HG03108 (cell line): Measurements from ENCODE around the gene SFMBT1.

Source experiments
- ATAC-seq: cut with Tn5 transposase; IDR thresholded peaks from one replicate; pipeline ENCODE4 v1.9.1; 2021; ENCODE audit warnings: moderate library complexity; ENCODE audit not compliant: unreplicated experiment

The SFMBT1 gene

DNA sequence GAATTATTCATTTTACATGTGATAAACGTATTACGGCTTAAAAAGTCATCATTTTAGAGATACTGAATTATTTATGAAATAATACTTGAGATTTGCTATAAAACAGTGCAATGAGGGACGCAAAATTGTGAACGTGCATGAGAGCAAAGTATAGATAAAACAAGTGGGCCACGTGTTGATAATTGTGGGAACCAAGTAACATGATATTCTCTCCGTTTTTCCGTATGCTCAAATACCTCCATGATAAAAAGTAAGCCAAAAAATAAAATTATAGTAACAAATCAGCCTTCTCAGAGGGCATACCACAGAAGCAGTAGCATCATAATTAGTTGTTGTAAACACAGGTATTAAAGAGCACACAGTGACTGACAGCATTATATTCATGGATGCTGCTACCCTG lies 42.6 kb downstream of the SFMBT1 start:
- no peak for ATAC-seq

DNA sequence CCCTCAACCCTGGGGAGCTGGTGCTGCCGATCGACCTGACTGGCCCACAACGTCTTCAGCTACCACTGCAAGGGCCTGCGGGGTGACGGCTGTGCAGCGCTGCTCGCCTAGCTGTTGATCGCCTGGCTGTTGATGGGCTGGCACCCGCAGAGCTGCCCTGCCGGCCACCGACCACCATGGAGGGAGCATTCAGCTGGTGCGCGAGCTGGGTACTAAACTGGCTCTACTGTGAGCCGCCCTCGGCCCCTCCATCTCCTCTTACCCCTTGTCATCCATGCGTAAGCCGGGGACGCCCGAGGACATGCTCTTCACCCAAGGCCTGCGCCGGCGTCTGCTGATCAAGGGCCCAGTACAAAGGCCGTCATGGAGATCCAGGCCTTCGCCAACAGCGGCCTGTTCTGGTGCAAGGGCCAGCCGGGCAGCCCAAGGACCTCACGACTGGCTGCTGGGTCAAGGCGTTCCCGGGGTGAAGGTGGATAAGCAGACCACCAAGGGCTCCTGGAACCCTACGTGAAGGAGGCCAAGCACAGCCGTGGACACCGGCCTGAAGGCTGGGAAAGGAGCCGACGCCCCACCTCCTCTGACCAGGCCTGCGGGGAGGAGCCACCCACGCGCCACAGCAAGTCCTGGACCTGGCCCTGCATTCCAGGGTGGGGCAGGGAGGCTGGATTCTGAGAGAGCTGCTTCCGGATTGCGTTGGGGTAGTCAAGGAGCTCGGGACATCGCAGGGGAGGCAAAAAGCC lies 46.9 kb downstream of the SFMBT1 start:
- no peak for ATAC-seq

DNA sequence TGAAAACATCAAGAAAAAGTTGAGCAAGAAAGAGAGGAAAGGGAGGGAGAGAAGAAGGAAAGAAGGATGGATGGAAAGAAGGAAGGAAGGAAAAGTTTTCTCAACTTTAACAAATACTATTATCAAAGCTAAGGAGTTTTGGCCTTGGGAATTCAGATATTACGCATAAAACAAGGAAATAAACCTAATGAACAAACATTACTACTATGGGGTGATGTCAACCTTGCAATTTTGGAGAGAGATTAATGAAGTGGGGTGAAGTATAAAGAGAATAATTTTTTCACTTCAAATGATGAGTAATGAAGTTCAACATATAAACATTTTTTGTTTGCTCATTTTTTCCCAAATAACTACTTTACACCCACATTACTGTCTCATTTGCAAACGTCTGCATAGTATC lies 55.2 kb downstream of the SFMBT1 start:
- no peak for ATAC-seq

DNA sequence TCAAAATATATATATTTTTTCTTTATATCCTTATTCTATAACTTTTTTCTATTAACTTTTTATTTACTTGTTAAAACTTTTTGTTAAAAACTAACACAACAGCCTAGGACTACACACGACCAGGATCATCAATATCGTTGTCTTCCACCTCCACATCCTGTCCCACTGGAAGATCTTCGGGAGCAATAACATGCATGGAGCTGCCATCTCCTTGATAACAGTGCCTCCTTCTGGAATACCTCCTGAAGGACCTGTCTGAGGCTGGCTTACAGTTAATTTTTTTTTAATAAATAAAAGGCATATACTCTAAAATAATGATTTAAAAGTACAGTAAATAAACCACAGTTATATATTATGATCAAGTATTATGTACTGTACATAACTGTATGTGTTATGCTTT lies 58.9 kb downstream of the SFMBT1 start:
- no peak for ATAC-seq

DNA sequence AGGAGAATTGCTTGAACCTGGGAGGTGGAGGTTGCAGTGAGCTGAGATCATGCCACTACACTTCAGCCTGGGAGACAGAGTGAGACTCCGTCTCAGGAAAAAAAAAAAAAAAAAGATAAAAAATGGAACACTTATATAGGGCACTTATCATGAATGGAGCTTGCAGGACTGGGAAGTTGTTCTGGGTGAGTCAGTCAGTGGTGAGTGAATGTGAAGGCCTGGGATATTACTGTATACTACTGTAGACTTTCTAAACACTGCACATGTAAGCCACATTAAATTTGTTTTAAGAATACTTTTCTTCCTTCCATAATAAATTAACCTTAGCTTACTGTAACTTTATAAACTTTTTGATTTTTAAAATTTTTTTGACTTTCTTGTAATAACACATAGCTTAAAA lies 59.8 kb downstream of the SFMBT1 start:
- ATAC-seq, result no peak

GRCh38 chr3:52983828-52984227 lies 62.0 kb downstream of the SFMBT1 start:
- peak; percentile 5 for ATAC-seq

DNA sequence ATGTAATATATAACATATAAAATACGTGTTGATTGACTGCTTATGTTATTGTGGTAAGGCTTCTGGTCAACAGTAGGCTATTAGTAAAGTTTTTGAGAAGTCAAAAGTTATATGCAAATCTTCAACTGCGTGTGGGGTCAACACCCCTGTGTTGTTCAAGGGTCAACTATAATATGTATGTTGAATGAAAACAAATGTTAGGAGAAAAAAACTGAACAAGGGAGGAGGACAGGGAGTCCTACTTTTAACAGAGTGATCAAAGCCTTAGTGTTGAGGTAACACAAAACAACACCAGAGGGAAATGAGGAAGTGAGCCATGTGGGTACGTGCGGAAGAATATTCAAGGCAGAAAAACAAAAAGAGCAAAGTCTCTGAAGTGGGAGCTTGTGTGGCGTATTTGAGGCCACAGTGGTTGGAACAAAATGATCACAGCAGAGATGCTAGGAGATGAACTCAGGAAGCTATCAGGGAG lies 62.5 kb downstream of the SFMBT1 start:
- ATAC-seq, result peak; percentile 88

DNA sequence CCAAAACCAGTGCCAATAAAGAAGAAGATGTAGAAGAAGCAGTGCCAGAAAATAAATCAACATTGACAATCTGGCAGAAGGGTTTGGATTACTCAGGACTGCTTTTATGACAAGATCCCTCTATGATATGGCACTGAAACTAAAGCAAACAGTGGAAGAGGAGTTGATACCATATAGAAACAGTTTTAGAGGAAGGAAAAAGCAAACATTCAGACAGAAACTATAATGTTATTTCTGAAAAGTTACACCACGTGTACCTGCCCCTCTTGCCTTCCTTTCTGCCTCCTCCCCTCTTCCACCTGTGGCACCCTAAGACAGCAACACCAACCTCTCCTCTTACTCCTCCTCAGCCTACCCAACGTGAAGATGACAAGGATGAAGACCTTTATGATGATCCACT lies 63.0 kb downstream of the SFMBT1 start:
- ATAC-seq, result peak; percentile 19

- no peak for ATAC-seq
Measured at GRCh38 chr3:52979190-52979983, 66.5 kb downstream of the SFMBT1 start.

DNA sequence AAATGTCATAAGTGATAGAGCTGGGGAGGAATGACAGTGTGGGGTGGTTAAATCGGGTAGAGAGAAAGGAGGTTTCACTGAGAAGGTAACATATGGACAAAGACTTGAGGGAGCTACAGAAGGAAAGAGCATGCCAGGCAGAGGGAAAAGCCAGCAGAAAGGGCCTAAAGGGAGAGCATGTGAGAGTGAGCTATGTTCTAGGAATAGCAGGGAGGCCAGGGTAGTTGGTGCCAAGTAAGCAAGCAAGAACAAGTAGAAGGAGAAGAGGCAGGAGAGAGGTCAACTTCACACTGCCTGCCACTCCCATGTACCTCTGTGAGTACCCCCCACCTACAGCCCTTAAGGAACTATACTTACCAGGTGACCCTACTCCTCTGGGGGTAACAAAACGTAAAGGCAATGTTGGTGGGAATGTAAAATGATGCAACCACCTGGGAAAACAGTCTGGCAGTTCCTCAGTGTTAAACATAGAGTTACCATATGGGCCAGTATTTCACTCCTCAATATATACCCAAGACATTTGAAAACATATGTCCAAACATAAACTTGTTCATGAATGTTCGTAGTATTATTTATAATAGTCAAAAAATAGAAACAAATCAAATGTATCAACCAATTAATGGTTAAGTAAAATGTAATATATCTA lies 67.6 kb downstream of the SFMBT1 start:
- no peak for ATAC-seq

DNA sequence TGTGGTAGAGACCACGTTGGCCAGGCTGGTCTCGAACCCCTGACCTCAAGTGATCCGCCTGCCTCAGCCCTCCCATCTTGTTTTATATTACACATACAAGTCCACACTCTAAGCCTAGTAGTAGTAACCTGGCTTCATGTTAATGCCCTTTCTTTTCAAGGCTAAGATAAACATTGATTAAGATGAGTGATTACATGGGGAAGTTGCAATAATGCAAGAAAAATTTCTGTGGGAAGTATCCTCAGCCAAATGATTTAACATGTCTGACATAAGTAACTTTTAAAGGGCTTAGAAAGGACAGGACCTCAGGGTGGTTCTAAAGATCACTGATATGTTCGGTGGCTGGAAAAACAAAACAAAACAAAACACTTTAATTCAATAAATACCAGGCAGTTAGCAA lies 72.1 kb downstream of the SFMBT1 start:
- ATAC-seq, result no peak

- no peak for ATAC-seq
Measured at GRCh38 chr3:52971895-52972294, 74.0 kb downstream of the SFMBT1 start.

DNA sequence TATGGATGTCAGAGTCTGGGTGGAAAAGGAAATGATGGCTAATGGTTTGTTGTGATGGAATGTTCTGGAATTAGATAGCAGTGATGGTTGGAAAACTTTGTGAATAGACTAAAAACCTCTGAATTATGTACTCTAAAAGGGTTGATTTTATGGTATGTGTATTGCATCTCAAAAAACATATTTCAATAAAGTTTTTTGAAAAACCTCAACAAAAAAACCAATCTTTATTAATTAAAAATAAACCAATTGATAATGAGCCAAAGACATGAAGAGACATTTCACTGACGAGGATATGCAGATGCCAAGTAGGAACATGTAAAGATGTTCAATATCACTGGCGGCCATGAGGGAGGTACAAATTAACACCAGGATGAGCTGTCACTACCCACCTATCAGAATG lies 78.5 kb downstream of the SFMBT1 start:
- ATAC-seq, result no peak

DNA sequence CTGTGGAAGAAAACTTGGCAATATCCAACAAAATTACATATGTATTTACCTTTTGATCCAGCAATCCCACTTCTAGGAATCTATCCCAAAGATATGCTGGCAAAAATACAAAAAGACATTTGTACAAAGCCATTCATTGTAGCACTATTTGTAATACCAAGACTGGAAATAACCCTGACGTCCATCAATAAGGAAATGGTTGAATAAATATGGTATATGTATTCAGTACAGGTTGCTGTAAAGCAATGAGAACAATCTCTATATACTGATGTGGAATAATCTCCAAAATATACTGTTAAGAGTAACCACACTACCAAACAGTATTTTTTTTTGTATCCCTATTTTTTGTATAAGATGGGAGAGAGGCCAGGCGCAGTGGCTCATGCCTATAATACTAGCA lies 83.7 kb downstream of the SFMBT1 start:
- ATAC-seq, result no peak

DNA sequence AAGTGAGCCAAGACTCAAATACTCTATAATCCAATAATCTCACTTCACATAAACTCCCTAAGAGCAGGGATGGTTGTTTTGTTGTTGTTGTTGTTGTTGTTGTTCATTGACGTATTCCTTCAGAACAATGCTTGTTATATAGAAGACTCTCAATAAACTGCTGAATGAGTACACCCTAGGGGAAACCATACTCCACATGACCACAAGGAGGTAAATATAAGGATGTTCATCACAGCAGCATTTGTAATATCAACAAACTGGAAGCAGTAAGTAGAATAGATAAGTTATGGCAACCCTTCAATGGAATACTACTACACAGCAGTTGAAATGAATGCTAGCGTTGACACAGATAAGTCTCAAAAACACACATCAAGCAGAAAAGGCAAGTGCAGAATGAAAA lies 86.1 kb downstream of the SFMBT1 start:
- ATAC-seq, result no peak

DNA sequence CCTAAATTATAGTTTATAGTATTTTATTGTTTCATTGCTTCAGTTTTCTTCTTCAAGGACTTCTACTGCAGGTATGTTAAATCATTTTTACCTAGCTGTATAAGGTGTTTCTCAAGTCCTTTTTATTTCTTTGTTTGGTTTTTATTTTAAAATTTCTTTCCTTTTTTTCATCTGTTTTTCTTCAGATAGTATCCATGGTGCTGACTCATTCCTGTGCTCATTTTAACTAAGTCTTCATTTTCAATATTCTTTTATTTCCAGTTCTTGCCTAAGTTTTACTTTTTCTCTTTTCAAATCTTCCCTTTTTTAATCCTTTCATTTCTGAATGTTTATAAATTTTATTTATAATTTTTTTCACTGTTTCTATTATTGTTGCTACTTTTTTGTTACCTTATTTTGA lies 106.3 kb downstream of the SFMBT1 start:
- no peak for ATAC-seq

GRCh38 chr3:52934630-52935530 lies 111.0 kb downstream of the SFMBT1 start:
- ATAC-seq, result peak; percentile 82

- no peak for ATAC-seq
Measured at GRCh38 chr3:52931889-52932288, 114.0 kb downstream of the SFMBT1 start.

GRCh38 chr3:52931328-52931727 lies 114.5 kb downstream of the SFMBT1 start:
- ATAC-seq, result no peak

GRCh38 chr3:52930748-52931147 lies 115.1 kb downstream of the SFMBT1 start:
- ATAC-seq, result no peak

- no peak for ATAC-seq
Measured at GRCh38 chr3:52926554-52926953, 119.3 kb downstream of the SFMBT1 start.
